Measurements from ENCODE around the gene FUOM. TPM values are rescaled to one million over a fixed set of nuclear protein-coding genes. Genes with fewer than 3 reads are reported as not detected.
A peak's percentile ranks its signal among the peaks of the same experiment; 100 is the strongest.

The FUOM gene
- total RNA-seq, 1 donor from 2014 or later, result 177 TPM

DNA sequence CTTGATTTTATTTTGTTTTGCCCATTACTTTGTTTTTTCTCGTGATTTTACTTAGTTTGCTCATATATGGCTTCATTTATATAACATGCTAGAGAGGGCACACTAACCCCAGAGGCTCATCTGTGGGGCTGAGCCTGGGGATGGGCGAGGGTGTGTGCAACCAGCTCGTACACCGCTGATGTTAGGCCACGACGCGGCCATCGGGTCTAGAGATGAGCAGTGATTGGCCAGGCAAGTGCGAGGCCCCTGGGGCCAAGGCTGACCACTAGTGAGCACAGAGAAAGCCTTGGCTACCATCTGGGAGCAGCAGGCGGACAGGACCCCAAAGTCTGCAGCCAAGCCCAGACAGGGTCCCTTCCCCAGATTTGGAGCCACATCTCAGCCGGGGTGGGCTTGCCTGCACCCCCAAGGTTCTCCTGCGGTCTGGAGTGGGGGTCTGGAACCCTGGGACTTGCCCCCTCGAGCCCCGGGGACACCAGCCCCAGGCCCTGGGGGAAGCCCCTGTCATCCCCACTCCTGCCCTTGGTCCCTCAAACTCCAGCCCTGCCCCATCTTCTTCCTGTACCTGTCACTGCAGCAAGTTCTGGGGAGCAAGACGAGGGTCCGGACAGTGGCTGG lies 3.7 kb downstream of the FUOM start:
- ATAC-seq, result no peak
- peak; percentile 49 for DNase-seq (ENCODE audit: low spot score)

- ATAC-seq (peak; percentile 28), DNase-seq (ENCODE audit: low spot score) (peak; percentile 88)
These were observed 4.4 kb downstream of the FUOM start for GRCh38 chr10:133353202-133353959.

DNA sequence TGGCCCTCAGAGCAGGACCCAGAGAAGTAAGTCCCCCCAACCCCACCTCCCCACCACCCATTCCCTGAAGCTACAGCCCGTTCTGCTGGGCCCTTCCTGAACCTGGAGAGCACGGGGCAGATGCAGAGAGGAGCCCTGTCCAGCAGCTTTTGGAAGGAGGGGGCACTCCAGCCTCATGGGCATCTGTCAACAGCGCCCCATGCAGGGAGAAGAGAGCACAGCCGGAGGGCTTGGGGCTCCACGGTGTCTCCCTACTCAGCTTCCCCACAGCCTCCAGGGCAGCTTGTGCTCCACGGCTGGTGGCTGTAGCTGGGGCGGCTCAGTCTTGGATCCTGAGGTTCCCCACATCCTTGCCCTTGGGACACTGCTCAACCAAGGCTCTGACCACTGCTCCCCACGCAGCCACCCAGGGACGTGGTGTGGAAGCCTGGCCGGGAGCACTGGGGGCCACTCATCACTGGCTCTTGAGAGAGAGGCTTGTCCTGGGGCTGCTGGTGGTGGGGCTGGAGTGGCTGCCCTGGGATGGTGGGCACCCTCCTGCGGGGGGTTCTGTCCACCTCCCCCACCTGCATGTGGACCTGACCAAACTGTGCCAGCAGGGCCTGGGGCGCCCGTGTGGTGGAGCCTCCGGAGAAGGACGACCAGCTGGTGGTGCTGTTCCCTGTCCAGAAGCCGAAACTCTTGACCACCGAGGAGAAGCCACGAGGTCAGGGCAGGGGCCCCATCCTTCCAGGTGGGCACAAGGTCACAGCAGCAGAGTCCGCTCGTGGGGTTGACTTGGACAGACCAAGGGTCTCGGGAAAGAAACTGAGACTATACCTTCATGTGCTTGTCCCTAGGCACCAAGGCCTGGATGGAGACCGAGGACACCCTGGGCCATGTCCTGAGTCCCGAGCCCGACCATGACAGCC lies 6.2 kb downstream of the FUOM start:
- ATAC-seq, result no peak
- DNase-seq (ENCODE audit: low spot score), result peak; percentile 53

DNA sequence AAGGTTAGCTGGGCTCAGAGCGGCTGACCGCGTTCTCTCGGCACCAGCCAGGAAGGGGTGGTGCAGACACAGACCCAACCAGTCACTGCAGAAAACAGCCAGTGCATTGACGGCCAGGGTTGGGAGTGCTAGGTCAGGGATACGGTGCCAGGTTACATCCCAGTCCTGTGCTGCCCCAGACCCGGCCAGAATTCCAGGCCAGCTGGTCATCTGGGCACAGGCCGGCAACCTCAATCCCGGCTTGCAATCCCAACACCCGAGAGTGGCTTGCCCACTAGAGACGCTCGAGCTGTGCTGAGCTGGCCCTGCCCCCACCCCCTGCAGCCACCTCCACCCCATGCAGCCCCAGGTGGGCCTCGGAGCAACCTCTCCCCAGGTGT lies 6.9 kb downstream of the FUOM start:
- peak; percentile 93 for DNase-seq (ENCODE audit: low spot score)
- ATAC-seq, result peak; percentile 48

DNA sequence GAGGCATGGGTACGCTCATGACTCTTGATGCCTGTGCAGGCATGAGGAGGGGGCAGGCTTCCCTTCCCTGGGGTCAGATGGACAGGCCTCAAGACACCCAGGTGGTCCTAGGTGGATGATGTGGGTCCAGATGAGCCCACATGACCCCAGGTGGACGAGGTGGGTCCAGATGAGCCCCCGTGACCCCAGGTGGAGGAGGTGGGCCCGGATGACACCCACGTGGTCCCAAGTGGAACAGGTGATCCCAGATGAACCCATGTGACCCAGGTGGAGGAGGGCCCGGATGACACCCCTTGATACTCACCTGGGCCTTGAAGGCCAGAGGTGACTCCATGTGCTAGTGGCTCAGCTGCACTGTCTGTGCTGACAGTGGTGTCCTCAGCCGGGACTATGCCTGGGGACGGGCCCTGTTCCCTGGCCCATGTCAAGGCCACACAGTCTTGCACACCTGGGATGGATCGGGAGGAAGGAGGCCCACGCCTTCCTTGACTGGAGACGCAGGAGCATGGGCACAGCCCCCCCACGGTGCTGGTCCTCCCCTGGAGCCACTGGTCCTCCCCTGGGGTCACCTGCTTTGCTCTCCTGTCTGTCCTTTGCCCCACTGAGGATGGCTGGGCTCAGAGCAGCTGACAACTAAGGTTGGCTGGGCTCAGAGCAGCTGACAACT lies 7.4 kb downstream of the FUOM start:
- ATAC-seq (peak; percentile 2), DNase-seq (ENCODE audit: low spot score) (no peak)

DNA sequence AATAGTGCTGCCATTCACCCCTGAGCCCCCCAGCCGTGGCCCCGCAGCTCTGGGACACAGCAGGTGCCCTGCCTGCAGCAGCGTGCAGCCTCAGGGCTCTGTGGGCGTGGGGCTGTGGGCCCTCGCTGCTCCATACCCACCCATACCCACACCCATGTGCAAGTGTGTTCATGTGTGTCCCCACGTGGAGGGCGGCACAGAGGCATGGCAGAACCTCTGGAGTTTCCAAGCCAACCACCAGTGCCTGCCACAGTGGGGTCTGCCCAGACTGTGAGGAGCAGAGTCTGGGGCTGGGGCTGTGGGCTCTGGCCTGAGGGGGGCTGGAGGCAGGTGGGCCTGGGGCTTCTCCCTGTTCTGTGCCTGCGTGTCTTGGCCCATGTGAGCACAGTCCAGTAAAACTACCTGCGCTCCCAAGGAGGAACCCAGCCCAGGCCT lies 8.2 kb downstream of the FUOM start:
- DNase-seq (ENCODE audit: low spot score) (peak; percentile 47), ATAC-seq (no peak)

- DNase-seq (ENCODE audit: low spot score) (no peak), ATAC-seq (no peak)
These were observed 8.7 kb downstream of the FUOM start for GRCh38 chr10:133349160-133349568.

GRCh38 chr10:133347710-133348517 lies 9.9 kb downstream of the FUOM start:
- DNase-seq (ENCODE audit: low spot score), result peak; percentile 91
- peak; percentile 55 for ATAC-seq

GRCh38 chr10:133346413-133346812 lies 11.4 kb downstream of the FUOM start:
- peak; percentile 52 for DNase-seq (ENCODE audit: low spot score)
- no peak for ATAC-seq

- ATAC-seq (no peak), DNase-seq (ENCODE audit: low spot score) (no peak)
These were observed 13.6 kb downstream of the FUOM start for GRCh38 chr10:133344236-133344635.

DNA sequence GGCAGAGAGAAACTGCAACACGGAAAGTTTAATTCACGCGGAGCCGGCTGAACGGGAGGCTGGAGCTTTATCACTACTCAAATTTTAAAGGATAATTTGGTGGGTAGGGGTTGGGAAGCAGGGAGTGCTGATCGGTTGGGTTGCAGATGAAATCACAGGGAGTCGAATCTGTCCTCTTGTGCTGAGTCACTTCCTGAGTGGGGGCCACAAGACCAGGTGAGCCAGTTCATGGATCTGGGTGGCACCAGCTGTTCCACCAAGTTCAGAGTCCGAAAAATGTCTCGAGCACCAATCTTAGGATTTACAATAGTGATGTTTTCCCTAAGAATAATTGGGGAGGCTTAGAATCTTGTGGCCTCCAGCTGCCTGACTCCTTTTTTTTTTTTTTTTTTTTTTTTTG lies 14.3 kb downstream of the FUOM start:
- ATAC-seq (no peak), DNase-seq (ENCODE audit: low spot score) (no peak)

GRCh38 chr10:133342942-133343341 lies 14.9 kb downstream of the FUOM start:
- no peak for ATAC-seq
- no peak for DNase-seq (ENCODE audit: low spot score)

GRCh38 chr10:133341983-133342382 lies 15.8 kb downstream of the FUOM start:
- DNase-seq (ENCODE audit: low spot score) (no peak), ATAC-seq (no peak)

GRCh38 chr10:133339708-133340380 lies 18.0 kb downstream of the FUOM start:
- ATAC-seq (no peak), DNase-seq (ENCODE audit: low spot score) (no peak)

- no peak for DNase-seq (ENCODE audit: low spot score)
- ATAC-seq, result no peak
These were observed 19.4 kb downstream of the FUOM start for GRCh38 chr10:133338080-133339071.

DNA sequence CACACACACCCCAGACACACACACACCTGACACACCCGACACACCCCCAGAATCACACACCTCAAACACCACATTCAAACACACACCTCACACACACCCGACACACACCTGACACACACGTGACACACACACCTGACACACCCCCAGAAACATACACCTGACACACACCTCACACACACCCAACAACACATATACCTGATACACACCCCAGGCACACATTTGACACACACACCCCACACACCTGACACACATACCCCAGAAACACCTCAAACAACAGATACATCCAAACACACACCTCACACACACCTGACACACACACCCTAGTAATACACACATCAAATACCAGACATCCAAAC lies 20.5 kb downstream of the FUOM start:
- DNase-seq (ENCODE audit: low spot score) (no peak), ATAC-seq (no peak)

DNA sequence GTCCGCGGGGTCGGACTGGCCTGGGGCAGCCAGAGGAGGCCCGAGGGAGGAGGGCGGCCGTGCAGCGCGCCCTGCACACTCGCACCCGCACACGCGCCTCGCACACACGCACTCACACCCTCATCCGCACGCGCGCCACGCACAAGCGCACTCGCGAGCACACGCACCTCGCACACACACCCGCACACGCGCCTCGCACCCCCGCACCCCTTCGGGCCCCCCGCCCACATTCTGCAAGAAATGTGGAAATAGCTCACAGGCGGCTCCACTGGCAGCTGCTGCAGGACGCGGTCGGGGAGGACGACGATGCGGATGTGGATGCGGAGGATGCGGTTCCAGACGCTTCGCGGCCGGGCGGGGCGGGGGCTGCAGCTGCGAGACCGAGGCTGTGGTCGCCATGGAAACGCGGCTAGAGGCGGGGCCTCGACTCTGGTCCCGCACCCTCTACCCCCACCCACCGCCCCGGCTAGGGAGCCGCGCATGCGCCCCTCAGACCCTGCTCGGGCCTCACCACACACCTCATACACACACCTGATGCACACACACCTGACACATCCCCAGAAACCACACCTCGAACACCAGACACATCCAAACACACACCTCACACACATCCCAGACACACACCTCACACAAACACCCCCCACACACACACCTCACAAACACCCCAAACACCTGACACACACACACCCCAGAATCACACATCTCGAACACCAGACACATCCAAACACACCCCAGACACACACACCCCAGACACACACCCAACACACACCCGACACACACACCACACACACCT lies 21.0 kb downstream of the FUOM start, which contains the start of gene CALY:
Gene CALY, minus strand, starts transcription at position 320 of the 793 bp plus-strand sequence. CDS start 7,907 bp downstream, outside the sequence.
- no peak for DNase-seq (ENCODE audit: low spot score)
- ATAC-seq, result no peak
